HG02610 (cell line): ENCODE data around the gene HAUS8.
"Not testable (repeated sequence)": the region's sequence is repeated elsewhere in the genome, so short reads cannot be mapped to it uniquely, and the experiment has no call there.

Source experiments
- ATAC-seq: cut with Tn5 transposase; IDR thresholded peaks from one replicate; pipeline ENCODE4 v1.9.1; 2021; ENCODE audit warnings: mild to moderate bottlenecking, moderate library complexity; ENCODE audit not compliant: unreplicated experiment

The HAUS8 gene

GRCh38 chr19:17101686-17102628, 26.7 kb upstream of the HAUS8 start:
- ATAC-seq = no peak

- no peak for ATAC-seq
Observed at GRCh38 chr19:17098326-17098725, 23.1 kb upstream of the HAUS8 start.

- ATAC-seq = no peak
Observed at GRCh38 chr19:17097593-17098126, 22.4 kb upstream of the HAUS8 start.

- ATAC-seq = no peak
Observed at GRCh38 chr19:17095141-17095919, 20.1 kb upstream of the HAUS8 start.

GRCh38 chr19:17094694-17095093, 19.4 kb upstream of the HAUS8 start:
- ATAC-seq = not testable (repeated sequence)

- no peak for ATAC-seq
Observed at GRCh38 chr19:17092696-17093095, 17.4 kb upstream of the HAUS8 start.

GRCh38 chr19:17091758-17092333, 16.6 kb upstream of the HAUS8 start:
- ATAC-seq = no peak

GRCh38 chr19:17090583-17090982, 15.3 kb upstream of the HAUS8 start:
- ATAC-seq = no peak

GRCh38 chr19:17088552-17088951, 13.3 kb upstream of the HAUS8 start:
- ATAC-seq = no peak

GRCh38 chr19:17086834-17087233, 11.6 kb upstream of the HAUS8 start:
- ATAC-seq = no peak

- no peak for ATAC-seq
Observed at GRCh38 chr19:17086120-17086519, 10.9 kb upstream of the HAUS8 start.

- no peak for ATAC-seq
Observed at GRCh38 chr19:17081672-17082630, 6.7 kb upstream of the HAUS8 start.

- ATAC-seq = no peak
Observed at GRCh38 chr19:17080440-17080801, 5.2 kb upstream of the HAUS8 start.

- ATAC-seq = peak; percentile 31
Observed at GRCh38 chr19:17079710-17080439, 4.6 kb upstream of the HAUS8 start.

- no peak for ATAC-seq
Observed at GRCh38 chr19:17078920-17079709, 3.9 kb upstream of the HAUS8 start.

GRCh38 chr19:17078036-17078919, 3.0 kb upstream of the HAUS8 start:
- ATAC-seq = no peak

- no peak for ATAC-seq
Observed at GRCh38 chr19:17077447-17078028, 2.3 kb upstream of the HAUS8 start.
